HCT116 (cell line): ENCODE data around the gene MAGI3. TPM values are rescaled to one million over a fixed set of nuclear protein-coding genes. Genes with fewer than 3 reads are reported as not detected.

ENCODE experiments used
- ATAC-seq: fragments of 200-7000 bp; cut with Tn5 transposase; 2 replicates; pipeline ENCODE4 v1.9.1; 2020; ENCODE audit warnings: mild to moderate bottlenecking, moderate library complexity
- BruUV-seq: library from RNA; stranded (reverse); fragments of 400-500 nt; replicated peaks from 2 replicates; lab custom pipeline; 2021; lab: Mats Ljungman, UMichigan
- CTCF ChIA-PET: fragments of 300-600 bp; sonication (Branson Sonifier 250); formaldehyde crosslinking; loops from one replicate; lab custom pipeline; 2021; ENCODE audit warnings: antibody characterized with exemption; lab: Charles Lee
- POLR2A ChIA-PET: fragments of 300-600, 350-600 bp; sonication (Branson Sonifier 250); formaldehyde crosslinking; loops from one replicate; lab custom pipeline; 2021; ENCODE audit warnings: antibody characterized with exemption; lab: Charles Lee
- RAD21 ChIA-PET, 2 experiments: fragments of 300-600 bp; sonication (Branson Sonifier 250); formaldehyde crosslinking; loops; one replicate each; lab custom pipeline; 2023; ENCODE audit warnings: low total read pairs in 2 of 2; ENCODE audit not compliant: uncharacterized antibody in 2 of 2, unreplicated experiment in 2 of 2, low non-redundant PET in 1 of 2; lab: Charles Lee
- DNase-seq: peaks from one replicate; pipeline ENCODE4 v3.0.0-alpha.2; 2010; ENCODE audit warnings: low read depth, low spot score
- H2AFZ ChIP-seq: fragments of 200-600 bp; shearing (Covaris generic), sonication (generic); 2 replicates; pipeline ENCODE4 v1.6.1; 2017; ENCODE audit warnings: low read depth, mixed run types, mixed read lengths, antibody characterized with exemption, low read length; ENCODE audit not compliant: poor library complexity, severe bottlenecking
- H3K27ac ChIP-seq: 2 replicates; pipeline ENCODE4 v1.5.1; 2012; ENCODE audit warnings: low read depth, low read length
- H3K27me3 ChIP-seq: fragments of 200-600 bp; sonication (generic); 2 replicates; pipeline ENCODE4 v1.6.1; 2016; ENCODE audit warnings: mixed run types, low read length, mixed read lengths; ENCODE audit not compliant: insufficient read depth
- H3K36me3 ChIP-seq, 2 experiments: fragments of 200-500 bp in 1 of 2; fragments of 200-600 bp in 1 of 2; sonication (Bioruptor generic) in 1 of 2; sonication (generic) in 1 of 2; 2 replicates each; pipeline versions ENCODE4 v1.5.1 to v1.6.1; 2014 to 2016; ENCODE audit warnings: low read length in 2 of 2, inconsistent platforms in 1 of 2, mixed read lengths in 1 of 2, mixed run types in 1 of 2; ENCODE audit not compliant: insufficient read depth in 2 of 2, control insufficient read depth in 1 of 2
- H3K4me1 ChIP-seq, 2 experiments: fragments of 200-600 bp in 1 of 2; sonication (generic) in 1 of 2; 2 replicates each; pipeline versions ENCODE4 v1.5.1 to v1.6.1; 2012 to 2017; ENCODE audit warnings: low read length in 2 of 2, inconsistent platforms in 1 of 2, mild to moderate bottlenecking in 1 of 2, mixed read lengths in 1 of 2, mixed run types in 1 of 2, moderate library complexity in 1 of 2; ENCODE audit not compliant: insufficient read depth in 2 of 2, control insufficient read depth in 1 of 2
- H3K4me2 ChIP-seq: fragments of 200-600 bp; sonication (generic); 2 replicates; pipeline ENCODE4 v1.6.1; 2017; ENCODE audit warnings: mixed run types, low read length, mixed read lengths
- H3K4me3 ChIP-seq, 2 experiments: fragments of 200-600 bp in 1 of 2; sonication (generic) in 1 of 2; replicated peaks in 1 of 2; 2 replicates each; pipeline ENCODE4 v1.5.1; 2011 to 2016; ENCODE audit warnings: low read length in 2 of 2, control low read depth in 1 of 2, low read depth in 1 of 2, mild to moderate bottlenecking in 1 of 2, mixed read lengths in 1 of 2, mixed run types in 1 of 2
- H3K79me2 ChIP-seq: fragments of 200-600 bp; sonication (generic); 2 replicates; pipeline ENCODE4 v1.6.1; 2017; ENCODE audit warnings: mild to moderate bottlenecking, mixed run types, low read length, moderate library complexity, mixed read lengths; ENCODE audit not compliant: insufficient read depth
- H3K9ac ChIP-seq: fragments of 200-600 bp; sonication (generic); 2 replicates; pipeline ENCODE4 v1.6.1; 2016; ENCODE audit warnings: low read length, mixed read lengths
- H3K9me2 ChIP-seq: fragments of 200-600 bp; sonication (generic), shearing (Covaris generic); 2 replicates; pipeline ENCODE4 v1.6.1; 2017; ENCODE audit warnings: mixed run types, mild to moderate bottlenecking, moderate library complexity; ENCODE audit not compliant: insufficient read depth
- H3K9me3 ChIP-seq, 2 experiments: fragments of 200-500 bp in 1 of 2; fragments of 200-600 bp in 1 of 2; sonication (Bioruptor generic) in 1 of 2; sonication (generic) in 1 of 2; 2 replicates each; pipeline ENCODE4 v1.6.1; 2014 to 2017; ENCODE audit warnings: low read length in 2 of 2, mixed read lengths in 2 of 2, inconsistent platforms in 1 of 2, low read depth in 1 of 2, mild to moderate bottlenecking in 1 of 2, mixed run types in 1 of 2, moderate library complexity in 1 of 2; ENCODE audit not compliant: control insufficient read depth in 1 of 2, insufficient read depth in 1 of 2
- H4K20me1 ChIP-seq: fragments of 200-600 bp; sonication (generic), shearing (Covaris generic); 2 replicates; pipeline ENCODE4 v1.6.1; 2017; ENCODE audit warnings: mixed run types, mild to moderate bottlenecking, moderate library complexity; ENCODE audit not compliant: insufficient read depth
- CEBPB ChIP-seq: IDR thresholded peaks from 2 replicates; pipeline ENCODE4 v1.6.1; 2012; ENCODE audit warnings: low read depth
- EGR1 ChIP-seq: IDR thresholded peaks from 2 replicates; pipeline ENCODE4 v1.6.1; 2012; ENCODE audit warnings: low read depth
- ELF1 ChIP-seq: IDR thresholded peaks from 2 replicates; pipeline ENCODE4 v1.6.1; 2012; ENCODE audit warnings: low read depth, borderline replicate concordance
- EZH2 ChIP-seq: fragments of 200-600 bp; sonication (generic); IDR thresholded peaks from 2 replicates; pipeline ENCODE4 v1.6.1; 2017; ENCODE audit warnings: antibody characterized with exemption, mixed run types
- EZH2phosphoT487 ChIP-seq: fragments of 200-600 bp; IDR thresholded peaks from 2 replicates; pipeline ENCODE4 v1.6.1; 2018; ENCODE audit warnings: antibody characterized with exemption, borderline replicate concordance
- FOSL1 ChIP-seq: IDR thresholded peaks from 2 replicates; pipeline ENCODE4 v1.6.1; 2012; ENCODE audit warnings: low read depth
- JUND ChIP-seq: IDR thresholded peaks from 2 replicates; pipeline ENCODE4 v1.6.1; 2012
- MAX ChIP-seq: IDR thresholded peaks from 2 replicates; pipeline ENCODE4 v1.6.1; 2012
- POLR2A ChIP-seq: IDR thresholded peaks from 2 replicates; pipeline ENCODE4 v1.7.0; 2011; ENCODE audit warnings: borderline replicate concordance; ENCODE audit not compliant: insufficient read depth, insufficient read length; ENCODE audit errors: extremely low read depth
- POLR2AphosphoS5 ChIP-seq: IDR thresholded peaks from 2 replicates; pipeline ENCODE4 v1.6.1; 2011; ENCODE audit warnings: mild to moderate bottlenecking, low read depth, low read length, moderate library complexity
- REST ChIP-seq: IDR thresholded peaks from 2 replicates; pipeline ENCODE4 v1.6.1; 2012; ENCODE audit warnings: low read depth
- SIN3A ChIP-seq: IDR thresholded peaks from 2 replicates; pipeline ENCODE4 v1.6.1; 2012; ENCODE audit warnings: low read depth
- SP1 ChIP-seq: IDR thresholded peaks from 2 replicates; pipeline ENCODE4 v1.6.1; 2012; ENCODE audit warnings: low read depth
- TCF7L2 ChIP-seq: IDR thresholded peaks from 2 replicates; pipeline ENCODE4 v1.7.0; 2011; ENCODE audit warnings: borderline replicate concordance, inconsistent platforms; ENCODE audit not compliant: insufficient read depth, insufficient read length; ENCODE audit errors: extremely low read depth
- YY1 ChIP-seq: IDR thresholded peaks from 2 replicates; pipeline ENCODE4 v1.6.1; 2011; ENCODE audit warnings: low read length, low read depth, moderate library complexity, mild to moderate bottlenecking; ENCODE audit not compliant: insufficient replicate concordance; ENCODE audit errors: extremely low read depth
- ZNF274 ChIP-seq: fragments of 200-500 bp; sonication (Bioruptor generic); IDR thresholded peaks from 2 replicates; pipeline ENCODE4 v1.6.1; 2014; ENCODE audit warnings: mild to moderate bottlenecking, low read depth, low read length, inconsistent platforms
- intact Hi-C: fragments of 100-400 bp; cut with micrococcal nuclease; formaldehyde crosslinking; loops from 2 replicates; pipeline ENCODE4 v1.10.0; 2022
- total RNA-seq: library from RNA; stranded (reverse); gene quantifications from one replicate; pipeline ENCODE4 v1.2.1, GENCODE V29; 2021; ENCODE audit not compliant: unreplicated experiment
- TF ChIP-seq, protein P1 (sequence below): IDR thresholded peaks from 2 replicates; pipeline ENCODE4 v1.6.1; 2011; ENCODE audit warnings: mild to moderate bottlenecking, low read length, moderate library complexity; ENCODE audit not compliant: insufficient replicate concordance; ENCODE audit errors: extremely low read depth
- TF ChIP-seq, protein P2 (sequence below): IDR thresholded peaks from 2 replicates; pipeline ENCODE4 v1.6.1; 2012

The MAGI3 gene
- total RNA-seq, 1 experiment from 2014 or later: 11.8 TPM

DNA sequence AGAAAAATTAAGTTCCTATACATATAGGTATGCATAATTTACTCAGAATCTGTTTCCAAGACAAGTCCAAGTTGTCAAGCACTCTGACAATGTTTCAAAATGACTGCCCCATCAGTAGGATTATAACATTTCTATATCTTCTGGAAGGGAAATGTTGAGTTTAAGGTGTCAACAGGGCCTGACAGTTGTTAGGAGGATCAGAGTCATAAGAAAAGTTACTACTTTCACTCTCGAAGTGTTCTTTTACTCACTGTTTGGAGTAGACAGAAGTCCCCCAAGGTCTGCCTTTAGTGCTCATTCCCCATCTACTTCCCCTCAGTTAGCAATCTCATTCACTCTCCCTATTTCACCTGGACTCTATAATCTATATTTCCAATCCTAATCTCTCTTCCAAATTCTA, 20.6 kb upstream of the MAGI3 start:
- ChIA-PET RAD21 (no interaction called here), POLR2A (no interaction called here), CTCF (no interaction called here)
- no peak for DNase-seq
- H4K20me1 ChIP-seq: no peaks in the 10 kb centered on the region
- no peak overlapping the region for H3K9ac ChIP-seq
- no peaks in the 10 kb centered on the region for H3K9me2 ChIP-seq
- intact Hi-C loops: no loop called here
- no peak overlapping the region for H3K4me2 ChIP-seq
- ATAC-seq: no peak
- no peaks in the 10 kb centered on the region for H3K36me3 ChIP-seq
- no peaks in the 10 kb centered on the region for H3K27me3 ChIP-seq
- no peak overlapping the region for H3K4me3 ChIP-seq
- TF ChIP-seq TCF7L2 (no peak), EZH2 (no peak), EZH2phosphoT487 (no peak), FOSL1 (no peak), POLR2AphosphoS5 (no peak), YY1 (no peak), CEBPB (no peak), MAX (no peak), POLR2A (no peak), JUND (no peak), SP1 (no peak), SIN3A (no peak), ELF1 (no peak), EGR1 (no peak), ZNF274 (no peak), REST (no peak)
- TF ChIP-seq, protein P1, sequence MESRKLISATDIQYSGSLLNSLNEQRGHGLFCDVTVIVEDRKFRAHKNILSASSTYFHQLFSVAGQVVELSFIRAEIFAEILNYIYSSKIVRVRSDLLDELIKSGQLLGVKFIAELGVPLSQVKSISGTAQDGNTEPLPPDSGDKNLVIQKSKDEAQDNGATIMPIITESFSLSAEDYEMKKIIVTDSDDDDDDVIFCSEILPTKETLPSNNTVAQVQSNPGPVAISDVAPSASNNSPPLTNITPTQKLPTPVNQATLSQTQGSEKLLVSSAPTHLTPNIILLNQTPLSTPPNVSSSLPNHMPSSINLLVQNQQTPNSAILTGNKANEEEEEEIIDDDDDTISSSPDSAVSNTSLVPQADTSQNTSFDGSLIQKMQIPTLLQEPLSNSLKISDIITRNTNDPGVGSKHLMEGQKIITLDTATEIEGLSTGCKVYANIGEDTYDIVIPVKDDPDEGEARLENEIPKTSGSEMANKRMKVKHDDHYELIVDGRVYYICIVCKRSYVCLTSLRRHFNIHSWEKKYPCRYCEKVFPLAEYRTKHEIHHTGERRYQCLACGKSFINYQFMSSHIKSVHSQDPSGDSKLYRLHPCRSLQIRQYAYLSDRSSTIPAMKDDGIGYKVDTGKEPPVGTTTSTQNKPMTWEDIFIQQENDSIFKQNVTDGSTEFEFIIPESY: no peak
- TF ChIP-seq, protein P2, sequence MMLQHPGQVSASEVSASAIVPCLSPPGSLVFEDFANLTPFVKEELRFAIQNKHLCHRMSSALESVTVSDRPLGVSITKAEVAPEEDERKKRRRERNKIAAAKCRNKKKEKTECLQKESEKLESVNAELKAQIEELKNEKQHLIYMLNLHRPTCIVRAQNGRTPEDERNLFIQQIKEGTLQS: no peak
- no peaks in the 10 kb centered on the region for H3K4me1 ChIP-seq
- no peak overlapping the region for H3K27ac ChIP-seq
- no peaks in the 10 kb centered on the region for H3K9me3 ChIP-seq
- H2AFZ ChIP-seq: no peak overlapping the region
- no peaks in the 10 kb centered on the region for H3K79me2 ChIP-seq
- BruUV-seq: no TSS peak
